Gastroesophageal sphincter (tissue), 3 donors: Measurements from ENCODE around the gene COLGALT1.

Source experiments
- CTCF ChIP-seq, 4 experiments: fragments of 200-600 bp in 2 of 4; fragments of 450-650 bp in 2 of 4; sonication (generic) in 1 of 4; IDR thresholded peaks; one replicate each; pipeline ENCODE4 v1.5.1; 2017 to 2019; ENCODE audit warnings: antibody characterized with exemption in 4 of 4, mild to moderate bottlenecking in 2 of 4, moderate library complexity in 2 of 4
- EP300 ChIP-seq: sonication (generic); formaldehyde crosslinking; IDR thresholded peaks from one replicate; pipeline ENCODE4 v1.6.1; 2017; ENCODE audit warnings: antibody characterized with exemption, mild to moderate bottlenecking
- POLR2A ChIP-seq, 2 donors: fragments of 450-650 bp; IDR thresholded peaks; one replicate each; pipeline ENCODE4 v1.6.1; 2017; ENCODE audit warnings: antibody characterized with exemption in 2 of 2, mild to moderate bottlenecking in 2 of 2, moderate library complexity in 1 of 2

DNA sequence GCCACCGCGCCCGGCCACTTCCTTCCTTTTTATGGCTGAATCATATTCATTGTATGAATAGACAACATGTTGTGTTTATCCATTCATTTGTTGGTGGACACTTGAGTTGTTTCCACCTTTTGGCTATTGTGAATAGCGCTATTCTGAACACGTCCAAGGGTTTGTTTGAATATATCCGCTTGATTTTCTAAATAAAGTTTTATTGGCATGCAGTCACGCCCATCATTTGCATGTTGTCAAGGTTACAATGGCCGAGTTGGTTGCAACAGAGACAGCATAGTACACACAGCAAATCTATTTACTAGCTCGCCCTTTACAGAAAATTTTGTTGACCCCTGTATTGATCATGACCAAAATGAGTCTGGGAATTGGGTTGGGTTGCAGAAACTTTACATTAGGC lies 43.5 kb downstream of the COLGALT1 start:
- TF ChIP-seq POLR2A (IDR thresholded peaks at IDR 0.05): no peak
- no peak for TF ChIP-seq CTCF (IDR thresholded peaks at IDR 0.05)
- no peak for TF ChIP-seq EP300
